SIG-M5 (cell line): ENCODE data around the gene DHRS1.

Experiments used
- DNase-seq: peaks from one replicate; lab custom pipeline; 2025; lab: John Stamatoyannopoulos, UW

The DHRS1 gene

DNA sequence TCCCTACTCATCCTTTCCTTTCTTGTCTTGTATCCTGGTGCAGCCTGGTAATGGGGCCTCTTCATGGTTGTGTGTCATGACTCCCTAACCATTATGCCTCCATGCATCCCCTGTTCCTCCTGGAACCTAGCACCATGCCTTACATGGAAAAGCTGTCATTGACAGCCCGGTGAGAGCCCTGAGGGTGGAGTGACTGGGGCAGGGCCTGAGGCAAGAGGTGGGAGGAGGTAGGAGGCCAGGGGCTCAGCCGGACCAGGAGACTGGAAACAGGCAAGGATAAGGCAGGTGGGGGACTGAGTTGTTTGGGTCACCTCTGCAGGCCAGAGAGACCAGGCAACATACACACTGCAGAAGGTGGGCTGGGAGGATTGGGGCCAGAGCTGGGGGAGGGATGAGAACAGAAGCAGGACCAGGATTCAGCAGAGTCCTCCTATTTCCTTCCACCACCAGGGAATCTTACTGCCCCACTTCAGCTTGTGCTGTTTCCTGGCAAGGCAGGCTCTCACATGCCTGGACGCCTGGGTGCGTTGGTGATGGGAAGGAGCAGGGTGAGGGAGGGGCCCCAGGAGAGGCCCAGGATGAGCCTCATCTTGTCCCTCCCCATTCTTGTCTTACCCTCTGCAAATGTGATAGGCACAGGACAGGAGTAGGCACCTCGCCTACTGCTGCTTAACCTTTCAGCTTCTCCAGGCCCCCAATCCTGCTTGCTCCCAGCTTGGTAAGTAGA is 10.1 kb upstream of the DHRS1 start, which contains the start of gene LTB4R2:
Gene LTB4R2 (plus strand): TSS at position 603 of the 727 bp plus-strand sequence. CDS start 525 bp downstream, outside the sequence.
- DNase-seq: no peak

GRCh38 chr14:24308342-24309124 is 9.0 kb upstream of the DHRS1 start:
- DNase-seq: no peak

DNA sequence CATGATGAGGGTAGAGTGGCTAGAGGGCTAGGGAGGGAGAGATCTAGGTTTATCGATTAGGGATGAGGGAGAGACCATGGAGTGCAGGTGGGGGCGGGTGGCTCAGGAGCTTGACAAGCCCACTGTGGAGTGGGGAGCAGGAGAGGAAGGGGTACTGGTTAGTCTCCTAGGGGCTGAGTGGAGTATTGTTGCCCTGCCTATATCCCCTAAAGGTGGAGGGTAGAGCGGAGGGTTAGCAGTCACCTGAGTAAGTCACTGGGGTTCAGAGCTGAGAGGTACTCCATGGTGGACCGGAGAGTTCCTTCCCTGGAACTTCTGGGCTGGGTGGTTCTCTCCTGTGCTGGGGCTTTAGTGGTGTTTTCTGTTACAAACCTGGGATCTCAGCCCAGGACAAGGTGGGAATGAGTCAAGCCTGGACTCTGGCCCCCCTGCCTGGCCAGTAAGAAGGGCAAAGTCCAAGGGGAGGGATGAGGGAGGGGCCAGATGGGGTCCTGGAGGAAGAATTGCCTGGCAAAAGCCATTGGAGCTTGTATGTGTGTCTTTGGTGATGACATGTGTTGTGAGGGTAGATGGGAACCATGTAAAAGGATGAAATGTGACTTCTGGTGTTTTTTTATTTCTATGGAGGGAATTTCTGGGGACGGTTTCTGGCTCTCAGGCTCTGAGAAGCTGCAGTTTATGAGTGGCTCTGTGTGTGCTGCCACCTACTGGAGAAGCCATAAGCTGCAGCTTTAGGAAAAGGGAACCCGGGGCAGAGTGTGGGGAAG is 8.2 kb upstream of the DHRS1 start, which contains the start of gene CIDEB:
Gene CIDEB (minus strand): TSS at position 403 of the 767 bp plus-strand sequence. CDS start 119 bp downstream, at position 284.
- DNase-seq: no peak

- no peak for DNase-seq
Measured at GRCh38 chr14:24307156-24307574, 7.6 kb upstream of the DHRS1 start.

- DNase-seq: no peak
Measured at GRCh38 chr14:24304019-24304387, 4.4 kb upstream of the DHRS1 start.

DNA sequence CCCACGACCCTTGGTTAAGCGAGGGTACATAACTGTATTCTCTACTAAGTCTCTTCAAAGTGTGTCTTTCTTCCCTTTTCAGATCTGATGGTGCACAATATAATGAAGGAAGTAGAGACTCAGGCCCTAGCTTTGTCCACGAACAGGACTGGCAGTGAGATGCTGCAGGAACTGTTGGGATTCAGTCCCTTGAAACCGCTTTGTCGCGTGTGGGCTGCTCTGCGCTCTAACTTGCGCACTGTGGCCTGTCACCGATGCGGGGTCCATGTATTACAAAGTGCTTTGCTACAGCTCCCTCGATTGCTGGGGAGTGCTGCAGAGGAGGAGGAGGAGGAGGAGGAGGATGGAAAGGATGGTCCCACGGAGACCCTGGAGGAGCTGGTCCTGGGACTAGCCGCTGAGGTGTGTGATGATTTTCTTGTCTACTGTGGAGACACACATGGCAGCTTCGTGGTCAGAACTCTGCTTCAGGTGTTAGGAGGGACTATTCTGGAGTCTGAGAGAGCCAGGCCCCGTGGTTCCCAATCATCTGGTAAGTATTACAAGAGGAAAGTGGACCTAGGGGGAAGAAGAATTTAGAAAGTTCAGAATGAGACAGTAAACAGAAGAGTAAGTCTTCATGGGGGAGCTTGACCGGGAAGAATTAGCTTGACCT is 873 bp upstream of the DHRS1 start:
- no peak for DNase-seq

- DNase-seq: no peak
Measured at GRCh38 chr14:24298892-24299254, 707 bp downstream of the DHRS1 start.

DNA sequence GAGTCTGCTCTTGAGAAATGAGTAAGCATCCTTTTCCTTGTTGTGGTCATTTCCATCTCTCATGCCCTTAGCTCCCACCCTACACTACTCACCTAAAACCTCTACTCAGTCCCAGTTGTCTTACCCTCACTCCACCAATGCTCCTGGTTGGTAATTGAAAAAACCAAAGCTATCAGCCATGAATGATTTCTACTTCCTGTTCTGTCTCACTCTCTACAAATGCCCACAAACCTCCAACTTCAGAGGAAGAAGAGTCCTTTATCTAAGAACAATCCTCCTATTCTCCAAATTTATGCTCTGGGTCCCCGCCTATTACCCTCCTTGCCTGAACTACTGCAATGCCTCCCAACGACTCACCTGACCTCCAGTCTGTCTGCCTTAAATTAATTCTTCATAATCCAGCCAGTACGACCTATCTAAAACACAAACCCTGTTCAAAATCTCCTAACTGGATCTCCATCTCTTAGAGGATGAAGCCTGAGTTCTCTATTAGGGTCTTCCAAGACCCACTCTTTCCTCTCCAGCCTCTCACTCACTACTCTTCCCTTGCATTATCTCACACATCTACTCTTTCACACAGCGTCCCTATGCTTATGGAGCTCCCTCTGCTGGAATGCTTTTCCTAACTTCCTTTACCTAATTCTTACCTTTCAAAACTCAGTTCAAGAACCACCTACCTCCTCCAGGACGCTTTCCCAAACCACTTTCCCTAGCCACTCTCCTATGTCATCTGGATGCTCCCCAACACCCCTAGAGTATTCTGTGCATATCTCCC is 2.2 kb downstream of the DHRS1 start:
- no peak for DNase-seq

DNA sequence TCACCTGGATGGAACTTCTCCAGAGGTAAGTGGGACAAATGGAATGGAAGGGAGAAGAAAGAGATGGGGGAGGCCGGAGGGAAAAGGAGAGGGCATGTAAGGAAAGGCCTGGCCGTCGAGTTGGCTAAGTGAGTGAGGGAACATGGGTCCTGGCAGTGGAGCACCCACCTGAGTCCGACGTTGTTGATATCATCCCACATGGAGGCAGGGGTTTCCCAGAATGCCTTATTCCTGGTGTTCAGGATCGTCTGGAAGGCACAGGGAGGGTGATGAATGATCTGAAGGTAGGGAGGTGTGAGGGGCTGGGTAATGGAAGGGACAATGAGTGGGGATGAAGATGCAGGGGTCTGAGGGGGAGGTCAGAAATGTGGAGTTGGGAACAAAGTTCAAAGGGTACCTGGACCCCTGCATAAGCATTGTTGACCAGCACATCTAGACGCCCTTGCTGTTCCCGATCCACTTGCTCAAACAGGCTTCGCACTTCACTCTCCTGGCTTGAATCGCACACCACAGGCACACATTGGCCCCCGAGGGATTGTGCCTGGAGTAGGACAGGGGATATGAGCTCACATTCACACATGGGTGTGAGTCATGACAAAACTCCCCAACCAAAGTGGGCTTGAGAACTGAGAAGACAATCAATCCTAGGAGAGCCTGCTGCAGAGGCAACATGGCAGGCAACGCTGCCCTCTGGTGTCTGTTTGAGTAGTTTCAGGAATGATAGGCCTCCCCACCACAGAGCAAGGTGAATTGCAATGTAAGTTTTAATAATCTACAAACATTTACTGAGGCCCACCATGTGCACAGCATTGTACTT is 3.0 kb downstream of the DHRS1 start:
- DNase-seq: peak; percentile 18

GRCh38 chr14:24293525-24293924 is 6.1 kb downstream of the DHRS1 start:
- DNase-seq: no peak

GRCh38 chr14:24292118-24292807 is 7.3 kb downstream of the DHRS1 start:
- DNase-seq: no peak

DNA sequence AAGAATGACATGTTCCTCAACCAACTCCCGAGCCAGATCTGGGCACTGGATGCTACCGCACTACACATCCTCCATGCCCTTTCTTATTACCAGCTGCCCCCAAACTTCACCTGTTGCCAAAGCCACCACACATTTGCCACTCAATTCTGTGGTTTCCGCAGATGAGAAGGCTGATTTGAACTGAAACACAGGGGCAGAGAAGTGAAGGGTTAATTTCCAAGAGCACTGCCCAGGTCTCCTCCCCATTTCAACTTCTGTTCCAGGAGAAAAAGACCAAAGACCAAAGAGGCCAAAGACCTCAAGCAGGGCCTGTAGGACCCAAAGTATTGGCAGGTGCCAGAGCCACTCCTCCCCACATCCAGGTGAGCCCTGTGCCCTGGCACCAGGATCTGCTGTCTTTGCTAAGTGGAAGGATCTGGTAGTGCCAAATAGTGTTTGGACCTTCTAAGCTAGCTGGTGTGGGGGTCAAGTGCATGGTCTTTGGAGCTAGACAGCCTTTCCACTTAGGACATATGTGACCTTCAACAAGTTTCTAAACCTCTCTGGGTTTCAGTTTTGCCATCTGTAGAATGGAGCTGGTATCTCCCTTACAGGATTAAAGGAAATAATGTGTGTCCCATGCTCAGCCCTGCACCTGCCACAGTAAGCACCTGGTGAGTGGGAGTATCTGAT is 8.0 kb downstream of the DHRS1 start:
- DNase-seq: no peak

GRCh38 chr14:24290746-24291145 is 8.8 kb downstream of the DHRS1 start:
- no peak for DNase-seq

- DNase-seq: no peak
Measured at GRCh38 chr14:24289649-24290280, 9.8 kb downstream of the DHRS1 start.

GRCh38 chr14:24286996-24287395 is 12.6 kb downstream of the DHRS1 start:
- DNase-seq: no peak

DNA sequence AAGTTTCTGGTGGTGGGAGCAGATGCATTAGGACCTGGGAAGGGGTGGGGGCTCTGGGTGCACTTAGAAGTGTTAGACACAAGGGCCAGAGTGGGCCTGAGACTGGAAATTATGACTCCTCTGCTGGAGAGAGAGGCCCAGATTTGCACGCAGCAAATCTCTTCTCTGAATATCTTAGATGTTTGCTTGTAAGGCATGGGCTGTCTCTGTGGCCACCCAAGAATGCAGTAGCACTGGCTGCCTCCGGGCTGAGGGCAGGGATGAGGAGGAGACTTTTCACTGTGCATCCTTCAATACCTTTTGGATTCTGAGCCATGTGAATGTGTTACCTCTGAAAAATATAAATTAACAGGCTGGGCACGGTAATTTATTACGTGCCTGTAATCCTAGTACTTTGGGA is 14.2 kb downstream of the DHRS1 start:
- DNase-seq: no peak

- no peak for DNase-seq
Measured at GRCh38 chr14:24284501-24285035, 15.0 kb downstream of the DHRS1 start.

DNA sequence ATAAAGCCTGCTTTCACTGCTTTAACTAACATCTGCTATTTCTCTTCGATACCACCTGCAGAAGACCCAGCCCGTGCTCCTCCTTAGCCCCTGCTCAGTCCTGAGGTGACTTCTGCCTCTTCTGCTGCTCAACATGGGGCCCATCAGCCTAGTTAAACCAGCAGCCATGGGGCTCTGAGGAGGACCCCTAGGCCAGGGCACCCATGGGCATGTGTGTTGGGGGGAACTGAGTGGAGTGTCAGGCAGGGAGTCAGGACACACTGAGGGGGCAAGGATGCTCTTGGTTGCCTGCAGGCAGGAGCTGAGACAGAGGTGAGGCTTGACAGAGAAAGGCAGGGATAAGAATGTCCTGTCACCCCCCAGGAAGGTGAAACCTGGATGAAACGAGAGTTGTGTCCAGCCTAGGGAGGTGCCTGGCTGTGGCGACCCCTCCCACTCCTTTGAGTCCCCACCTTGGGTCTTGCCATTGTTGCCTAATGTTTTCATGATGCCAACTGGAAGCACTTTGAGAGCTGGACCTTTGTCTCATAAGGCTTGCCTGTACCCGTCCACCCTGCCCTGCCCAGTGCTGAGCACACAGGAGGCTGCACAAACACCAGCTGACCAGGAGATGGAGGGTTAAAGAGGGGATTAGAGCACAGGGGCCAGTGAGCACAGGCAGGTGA is 15.7 kb downstream of the DHRS1 start:
- DNase-seq: no peak
